GM19463 (cell line): ENCODE results near the gene PLAAT4.
A peak's percentile ranks its signal among the peaks of the same experiment; 100 is the strongest.
"Not testable (repeated sequence)": the region's sequence is repeated elsewhere in the genome, so short reads cannot be mapped to it uniquely, and the experiment has no call there.

ENCODE experiments used
- ATAC-seq: cut with Tn5 transposase; IDR thresholded peaks from one replicate; pipeline ENCODE4 v1.9.1; 2021; ENCODE audit warnings: mild to moderate bottlenecking, moderate library complexity; ENCODE audit not compliant: unreplicated experiment

Gene PLAAT4

DNA sequence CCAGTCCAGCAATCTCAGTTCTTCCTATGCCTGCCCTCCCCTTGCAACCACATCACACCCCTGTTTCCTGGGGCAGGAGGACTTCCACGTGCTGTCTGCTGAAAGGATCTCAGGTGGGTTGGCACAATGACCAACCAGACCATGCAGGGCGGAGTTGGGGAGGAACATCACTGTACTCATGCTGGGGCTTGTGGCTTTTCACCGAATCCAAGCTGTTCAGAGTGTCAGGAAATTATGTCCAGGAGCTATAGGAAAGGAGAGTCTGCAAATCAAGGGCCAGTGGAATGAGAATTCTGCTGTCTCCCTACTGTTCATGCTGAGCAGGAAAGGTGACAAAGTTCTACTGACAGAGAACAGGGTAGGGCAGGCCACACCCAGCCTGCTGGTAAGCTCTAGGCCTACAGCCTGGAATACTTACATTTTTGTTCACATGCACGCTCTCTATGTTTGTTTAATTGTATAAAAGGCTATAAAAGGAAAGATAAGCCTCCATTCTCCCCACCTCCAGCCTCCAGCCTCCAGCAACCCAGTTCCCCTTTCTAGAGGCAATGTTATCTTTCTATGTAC lies 28.3 kb downstream of the PLAAT4 start:
- ATAC-seq: no peak

GRCh38 chr11:63567044-63567840 lies 30.6 kb downstream of the PLAAT4 start:
- peak; percentile 62 for ATAC-seq

DNA sequence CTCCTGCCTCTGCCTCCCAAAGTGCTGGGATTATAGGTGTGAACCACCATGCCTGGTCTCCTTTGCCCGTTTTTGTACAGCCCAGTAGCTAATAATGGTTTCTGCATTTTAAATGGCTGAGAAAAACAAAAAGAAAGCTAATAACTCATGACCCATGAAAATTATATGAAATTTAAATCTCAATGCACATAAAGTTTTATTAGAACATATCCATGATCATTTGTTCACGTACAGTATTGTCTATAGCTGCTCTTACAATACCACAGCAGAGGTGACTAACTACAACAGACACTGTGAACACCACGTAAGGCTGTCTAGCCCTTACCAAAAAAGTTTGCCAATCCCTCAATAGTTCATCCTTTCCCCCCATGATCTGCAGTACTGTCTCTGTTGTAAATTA lies 33.0 kb downstream of the PLAAT4 start:
- ATAC-seq: no peak

DNA sequence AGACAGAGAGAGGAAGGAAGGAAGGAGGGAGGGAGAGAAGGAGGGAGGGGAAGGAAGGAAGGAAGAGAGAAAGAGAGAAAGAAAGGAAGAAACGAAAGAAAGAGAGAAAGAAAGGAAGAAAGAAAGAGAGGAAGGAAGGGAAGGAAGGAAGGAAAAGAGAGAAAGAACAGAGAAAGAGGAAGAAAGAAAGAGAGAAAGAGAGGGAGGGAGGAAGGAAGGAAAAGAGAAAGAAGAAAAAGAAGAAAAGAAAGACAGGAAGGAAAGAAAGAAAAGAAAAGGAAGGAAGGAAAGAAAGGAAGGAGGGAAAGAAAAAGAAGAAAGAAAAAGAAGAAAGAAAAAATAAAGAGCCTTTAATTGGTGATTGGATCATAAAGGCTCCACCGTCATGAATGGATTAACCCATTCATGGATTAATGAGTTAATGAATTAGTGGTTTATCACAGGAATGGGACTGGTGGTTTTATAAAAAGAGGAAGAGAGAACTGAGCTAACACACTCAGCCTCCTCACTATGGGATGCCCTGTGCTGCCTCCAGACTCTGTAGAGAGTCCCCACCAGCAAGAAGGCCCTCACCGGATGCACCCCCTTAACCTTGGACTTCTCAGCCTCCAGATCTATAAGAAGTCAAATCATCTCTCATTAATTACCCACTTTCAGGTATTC lies 35.5 kb downstream of the PLAAT4 start:
- ATAC-seq: peak; percentile 51

- ATAC-seq: peak; percentile 61
These were observed 37.6 kb downstream of the PLAAT4 start for GRCh38 chr11:63573881-63574855.

GRCh38 chr11:63574856-63575602 lies 38.4 kb downstream of the PLAAT4 start:
- no peak for ATAC-seq

DNA sequence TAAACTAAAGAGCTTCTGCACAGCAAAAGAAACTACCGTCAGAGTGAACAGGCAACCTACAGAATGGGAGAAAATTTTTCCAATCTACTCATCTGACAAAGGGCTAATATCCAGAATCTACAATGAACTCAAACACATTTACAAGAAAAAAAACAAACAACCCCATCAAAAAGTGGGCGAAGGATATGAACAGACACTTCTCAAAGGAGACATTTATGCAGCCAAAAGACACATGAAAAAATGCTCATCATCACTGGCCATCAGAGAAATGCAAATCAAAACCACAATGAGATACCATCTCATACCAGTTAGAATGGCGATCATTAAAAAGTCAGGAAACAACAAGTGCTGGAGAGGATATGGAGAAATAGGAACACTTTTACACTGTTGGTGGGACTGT lies 42.3 kb downstream of the PLAAT4 start:
- ATAC-seq: not testable (repeated sequence)

DNA sequence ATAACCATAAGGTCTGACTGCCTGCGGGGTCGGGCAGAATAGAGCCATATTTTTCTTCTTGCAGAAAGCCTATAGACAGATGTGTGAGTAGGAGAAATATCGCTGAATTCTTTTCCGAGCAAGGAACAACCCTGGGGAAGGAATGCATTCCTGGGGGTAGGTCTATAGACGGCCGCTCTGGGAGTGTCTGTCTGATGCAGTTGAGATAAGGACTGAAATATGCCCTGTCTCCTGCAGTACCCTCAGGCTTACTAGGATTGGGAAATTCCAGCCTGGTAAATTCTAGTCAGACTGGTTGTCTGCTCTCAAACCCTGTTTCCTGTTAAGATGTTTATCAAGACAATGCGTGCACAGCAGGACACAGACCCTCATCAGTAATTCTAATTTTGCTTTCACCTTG lies 44.6 kb downstream of the PLAAT4 start:
- not testable (repeated sequence) for ATAC-seq

DNA sequence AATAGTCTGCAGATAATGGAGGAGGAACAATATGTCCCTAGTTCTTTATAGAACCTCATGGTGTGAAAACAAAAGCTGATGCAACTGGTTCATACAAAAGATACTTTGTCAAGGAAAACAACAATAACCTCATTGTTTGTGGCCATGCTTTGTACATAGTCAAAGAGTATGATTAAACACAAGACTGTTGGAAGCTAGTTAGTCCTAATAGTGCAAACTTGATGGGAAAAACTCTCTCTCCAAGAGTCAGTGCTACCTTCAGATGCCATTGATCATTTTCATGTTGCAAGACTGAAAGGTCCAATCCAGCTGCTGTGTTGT lies 46.7 kb downstream of the PLAAT4 start:
- no peak for ATAC-seq

- ATAC-seq: no peak
These were observed 50.0 kb downstream of the PLAAT4 start for GRCh38 chr11:63586451-63587166.

- no peak for ATAC-seq
These were observed 52.4 kb downstream of the PLAAT4 start for GRCh38 chr11:63589000-63589399.

GRCh38 chr11:63590024-63590788 lies 53.6 kb downstream of the PLAAT4 start:
- no peak for ATAC-seq

GRCh38 chr11:63592975-63593395 lies 56.4 kb downstream of the PLAAT4 start:
- ATAC-seq: no peak

DNA sequence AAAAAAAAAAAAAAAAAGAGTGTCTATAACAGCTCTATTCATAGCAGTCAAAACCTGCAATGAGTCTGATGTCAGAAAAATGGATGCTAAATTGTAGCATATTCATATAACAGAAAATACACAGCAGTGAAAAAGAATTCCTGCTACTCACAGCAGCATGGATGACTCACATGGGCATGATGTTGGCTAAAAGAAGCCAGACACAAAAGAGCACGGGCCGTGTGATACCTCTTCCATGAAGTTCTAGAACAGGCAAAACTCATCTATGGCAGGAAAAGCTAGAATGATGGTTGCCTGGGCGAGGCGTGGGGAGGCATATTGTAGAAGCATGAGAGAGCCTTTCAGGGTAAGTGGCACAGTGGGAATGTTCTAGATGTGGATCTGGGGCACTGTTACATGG lies 58.7 kb downstream of the PLAAT4 start:
- no peak for ATAC-seq
